Daoy (cell line): ENCODE results near the gene PCDHGC4. TPM values are rescaled to one million over a fixed set of nuclear protein-coding genes. Genes with fewer than 3 reads are reported as not detected.

Source experiments
- DNase-seq: peaks from one replicate; pipeline ENCODE4 v3.0.0-alpha.2; 2015; ENCODE audit warnings: low read depth
- total RNA-seq: library from RNA; depleted of rRNA; stranded (reverse); fragments of >200 nt; shearing (Covaris generic); gene quantifications from 2 replicates; pipeline ENCODE4 v1.2.3, GENCODE V29; 2014

The PCDHGC4 gene
- total RNA-seq, 1 experiment from 2014 or later: 0.23 TPM

GRCh38 chr5:141512390-141512910 lies 27.6 kb downstream of the PCDHGC4 start:
- peak; percentile 85 for DNase-seq

DNA sequence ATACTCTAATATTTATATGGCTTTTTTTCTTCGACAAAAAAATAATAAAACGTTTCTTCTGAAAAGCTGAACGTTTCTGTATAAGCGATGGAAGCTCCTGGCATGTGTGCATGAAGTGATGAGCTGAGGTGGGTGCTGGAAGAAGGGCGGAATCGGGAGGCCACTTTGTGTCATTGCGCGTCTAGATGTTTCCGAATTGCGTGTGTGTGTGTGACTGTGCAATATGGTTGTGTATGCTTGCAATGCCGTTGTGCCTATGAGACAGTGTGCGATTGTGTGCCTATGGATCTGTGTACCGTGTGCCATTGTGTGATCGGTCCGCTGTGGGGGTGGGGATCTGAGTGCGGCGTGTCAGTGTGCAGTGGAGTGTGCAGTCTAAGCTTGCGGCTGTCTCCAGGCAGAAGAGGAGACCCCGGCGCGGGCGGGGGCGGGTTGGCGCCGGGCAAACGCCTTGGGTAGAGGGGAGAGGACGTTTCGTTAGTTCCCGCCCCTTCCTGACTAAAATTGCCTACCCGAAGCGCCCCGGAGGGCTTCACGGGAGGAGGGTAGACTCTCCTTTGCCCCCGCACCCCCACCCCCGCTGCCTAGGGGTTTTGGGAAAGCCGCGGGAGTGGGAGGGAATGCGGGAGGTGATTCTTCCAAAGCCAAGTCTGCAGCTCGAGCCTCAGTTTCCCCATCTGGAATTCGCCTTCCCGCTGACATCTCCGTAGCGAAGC lies 28.2 kb downstream of the PCDHGC4 start:
- DNase-seq: peak; percentile 58

GRCh38 chr5:141513627-141514329 lies 28.9 kb downstream of the PCDHGC4 start:
- DNase-seq: peak; percentile 88

DNA sequence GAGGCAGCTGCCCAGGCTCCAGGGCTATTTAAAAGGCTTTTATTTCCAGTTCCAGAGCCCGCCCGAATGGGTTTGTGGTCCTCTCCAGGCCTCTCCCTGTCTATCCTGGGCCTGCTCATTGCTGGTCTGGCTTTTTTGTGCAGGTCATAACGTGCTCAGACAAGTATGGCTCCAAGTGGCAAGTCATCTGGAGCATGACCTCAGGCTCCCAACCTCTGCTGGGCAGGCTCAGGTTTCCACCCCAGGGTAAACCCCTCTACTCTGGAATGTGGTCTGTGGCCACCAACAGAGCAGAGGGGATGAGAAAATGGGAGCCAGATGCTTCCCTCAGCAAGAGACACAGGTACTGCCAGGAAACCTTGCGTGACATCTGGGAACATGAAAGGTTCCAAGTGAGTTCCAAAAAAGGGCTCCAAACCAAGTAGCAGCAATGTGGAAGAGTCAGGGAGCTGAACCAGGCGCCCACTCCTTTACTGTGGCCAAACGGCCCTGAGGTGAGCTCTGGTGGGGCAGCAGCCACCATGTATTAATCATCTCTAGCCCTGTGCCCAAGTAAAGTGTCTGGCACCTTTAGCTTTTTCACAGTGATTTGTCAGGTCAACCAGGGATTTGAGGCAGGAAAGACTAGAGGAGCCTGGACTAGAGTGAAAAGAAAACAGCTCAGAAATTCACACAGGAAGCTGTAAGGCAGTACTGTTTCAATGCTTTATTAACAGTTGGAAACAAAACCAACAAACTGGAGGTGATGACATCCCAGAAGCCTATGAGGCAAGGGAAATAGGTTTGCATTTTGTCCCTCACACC lies 29.7 kb downstream of the PCDHGC4 start:
- DNase-seq: peak; percentile 92

DNA sequence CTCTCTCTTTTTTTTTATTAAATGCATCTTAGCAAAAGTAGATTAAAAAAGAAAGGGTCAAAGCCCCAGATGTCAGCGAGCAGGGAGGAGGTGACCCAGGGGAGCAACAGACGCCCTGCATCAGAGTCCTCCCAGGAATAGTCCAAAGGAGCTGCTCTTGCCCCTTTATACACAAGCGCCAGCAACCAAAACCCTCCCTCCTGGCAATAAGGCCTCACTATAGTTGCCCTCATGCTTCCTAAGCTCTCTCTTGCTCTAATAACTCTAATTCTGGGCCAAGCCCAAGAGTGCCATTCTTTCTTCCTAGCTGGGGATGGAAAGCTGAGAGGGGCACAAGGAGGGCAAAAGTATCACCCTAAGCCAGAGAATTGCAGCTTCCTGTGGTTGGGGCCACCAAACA lies 30.3 kb downstream of the PCDHGC4 start:
- no peak for DNase-seq

- no peak for DNase-seq
Measured at GRCh38 chr5:141515946-141516671, 31.3 kb downstream of the PCDHGC4 start.

GRCh38 chr5:141516672-141517025 lies 31.8 kb downstream of the PCDHGC4 start:
- DNase-seq: no peak

DNA sequence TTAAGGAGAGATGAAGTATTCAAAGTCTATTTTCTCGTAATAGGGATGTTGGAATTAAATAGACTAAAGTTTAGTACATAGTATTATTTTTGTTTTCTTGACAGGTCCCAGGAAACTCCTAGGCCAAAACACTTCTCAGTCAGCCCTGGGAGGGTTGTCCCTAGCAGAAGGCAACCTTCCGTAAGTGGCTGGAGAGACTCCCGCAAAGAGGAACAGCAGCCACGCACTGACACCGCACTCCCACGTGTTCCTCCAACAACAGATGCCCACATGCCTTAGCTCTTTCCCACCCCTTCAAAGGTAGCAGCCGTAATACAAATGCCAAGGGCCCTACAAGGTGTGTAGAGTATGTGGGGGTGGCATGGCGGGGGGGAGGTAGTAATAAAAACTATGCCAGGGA lies 32.5 kb downstream of the PCDHGC4 start:
- DNase-seq: no peak

DNA sequence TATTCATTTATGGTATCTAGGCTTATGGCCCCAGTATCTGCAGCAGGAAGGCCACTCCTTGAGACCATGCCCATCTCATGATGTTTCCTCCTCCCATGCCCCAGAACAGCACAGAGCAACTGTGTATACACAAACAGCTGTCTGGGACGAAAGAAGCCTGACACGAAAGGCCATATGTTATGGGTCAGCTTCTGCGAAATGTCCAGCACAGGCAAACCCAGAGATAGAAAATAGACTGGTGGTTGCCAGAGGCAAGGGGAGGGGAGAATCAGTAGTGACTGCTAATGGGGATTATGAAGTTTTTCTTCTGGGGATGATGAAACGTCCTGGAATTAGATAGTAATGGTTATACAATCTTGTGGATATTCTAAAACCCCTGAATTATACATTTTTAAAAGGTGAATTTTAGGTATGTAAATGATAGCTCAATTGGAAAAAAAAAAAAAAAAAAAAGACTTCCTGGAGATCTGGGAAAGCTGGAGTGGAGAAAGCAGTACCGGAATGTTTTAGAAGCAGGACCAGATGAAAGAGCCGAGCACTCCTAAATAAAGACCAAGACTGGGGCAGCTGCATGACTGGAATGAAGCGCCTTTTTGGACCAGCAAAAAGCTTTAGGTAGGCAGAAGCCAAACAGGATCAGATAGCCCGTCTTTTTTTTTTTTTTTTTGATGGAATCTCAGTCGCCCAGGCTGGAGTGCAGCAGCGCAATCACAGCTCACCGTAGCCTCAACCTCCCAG lies 33.2 kb downstream of the PCDHGC4 start:
- no peak for DNase-seq

DNA sequence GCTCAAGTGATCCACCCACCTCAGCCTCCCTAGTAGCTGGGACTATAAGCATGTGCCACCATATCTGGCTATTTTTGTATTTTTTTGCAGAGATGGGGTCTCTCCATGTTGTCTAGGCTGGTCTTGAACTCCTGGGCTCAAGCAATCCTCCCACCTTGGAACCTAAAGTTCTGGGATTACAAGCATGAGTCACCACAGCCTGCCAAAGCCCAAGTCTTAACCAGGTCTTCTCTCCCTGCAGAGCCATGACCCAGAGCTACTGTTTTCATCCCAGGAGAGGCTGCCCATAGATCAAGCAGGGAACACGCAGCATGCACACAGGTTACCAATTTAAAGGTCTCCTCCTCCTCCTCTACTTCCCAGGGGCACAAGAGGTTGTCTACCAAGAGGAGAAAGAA lies 33.8 kb downstream of the PCDHGC4 start:
- DNase-seq: no peak

GRCh38 chr5:141519605-141520565 lies 35.1 kb downstream of the PCDHGC4 start:
- no peak for DNase-seq

GRCh38 chr5:141521244-141521781 lies 36.5 kb downstream of the PCDHGC4 start:
- peak; percentile 96 for DNase-seq

- DNase-seq: no peak
Measured at GRCh38 chr5:141522301-141522700, 37.5 kb downstream of the PCDHGC4 start.

- no peak for DNase-seq
Measured at GRCh38 chr5:141523991-141524390, 39.2 kb downstream of the PCDHGC4 start.

DNA sequence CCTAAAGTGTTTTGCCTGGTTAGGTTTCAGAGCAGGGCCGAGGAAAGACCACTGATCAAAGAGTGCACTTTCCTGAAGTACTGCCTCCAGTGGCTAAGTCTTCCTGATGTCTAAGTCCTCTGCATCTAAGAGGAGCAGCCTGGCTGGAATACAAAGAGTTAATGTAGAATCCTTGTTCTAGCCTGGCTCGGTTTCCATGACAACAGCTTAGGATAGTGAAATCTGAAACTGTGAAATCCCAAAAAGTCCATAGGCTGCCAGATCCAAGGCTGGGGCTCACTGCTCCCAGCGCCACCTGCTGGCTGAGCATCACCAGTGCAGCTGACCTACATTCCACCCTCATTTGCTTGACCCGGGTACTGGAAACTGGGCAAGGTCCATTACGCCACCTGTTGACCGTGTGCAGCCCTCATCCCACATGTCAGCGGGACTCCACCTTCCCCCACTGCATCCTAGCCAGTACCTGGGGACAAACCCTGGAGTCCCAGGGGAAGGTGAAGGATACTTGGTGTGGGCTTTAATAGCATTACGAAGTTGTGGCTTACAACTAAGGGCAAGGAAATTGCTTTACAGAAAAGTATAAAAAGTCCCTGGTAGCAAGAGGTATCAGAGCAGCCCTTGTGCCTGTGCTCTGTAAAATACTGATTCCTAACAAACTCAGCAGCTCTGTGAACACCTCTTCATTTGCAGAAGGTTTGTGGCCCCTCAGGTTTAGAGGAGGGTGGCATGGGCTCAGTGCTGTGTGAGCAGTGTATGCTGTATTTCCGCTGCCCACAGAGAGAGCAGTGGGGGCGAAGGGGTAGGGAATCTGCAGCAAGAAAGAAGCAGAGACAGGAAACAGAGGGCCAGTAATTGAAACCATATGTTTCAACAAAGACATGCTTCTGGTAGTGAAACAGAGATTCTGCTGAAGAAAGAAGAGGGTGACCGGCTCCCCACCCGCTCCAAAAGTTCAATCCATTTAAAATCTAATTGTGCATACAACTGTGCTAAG lies 40.1 kb downstream of the PCDHGC4 start:
- DNase-seq: peak; percentile 93

- no peak for DNase-seq
Measured at GRCh38 chr5:141525653-141526052, 40.8 kb downstream of the PCDHGC4 start.

GRCh38 chr5:141527426-141527825 lies 42.6 kb downstream of the PCDHGC4 start:
- no peak for DNase-seq

GRCh38 chr5:141528291-141528984 lies 43.6 kb downstream of the PCDHGC4 start:
- DNase-seq: no peak
